SH-SY5Y (cell line): Measurements from ENCODE around the gene KCNB1.

Experiments
- GATA2 ChIP-seq: IDR thresholded peaks from 2 replicates; pipeline ENCODE4 v1.6.1; 2011; ENCODE audit warnings: mild to moderate bottlenecking, low read depth, low read length
- GATA3 ChIP-seq: IDR thresholded peaks from 2 replicates; pipeline ENCODE4 v1.6.1; 2011; ENCODE audit warnings: low read depth, mild to moderate bottlenecking, low read length, moderate library complexity

DNA sequence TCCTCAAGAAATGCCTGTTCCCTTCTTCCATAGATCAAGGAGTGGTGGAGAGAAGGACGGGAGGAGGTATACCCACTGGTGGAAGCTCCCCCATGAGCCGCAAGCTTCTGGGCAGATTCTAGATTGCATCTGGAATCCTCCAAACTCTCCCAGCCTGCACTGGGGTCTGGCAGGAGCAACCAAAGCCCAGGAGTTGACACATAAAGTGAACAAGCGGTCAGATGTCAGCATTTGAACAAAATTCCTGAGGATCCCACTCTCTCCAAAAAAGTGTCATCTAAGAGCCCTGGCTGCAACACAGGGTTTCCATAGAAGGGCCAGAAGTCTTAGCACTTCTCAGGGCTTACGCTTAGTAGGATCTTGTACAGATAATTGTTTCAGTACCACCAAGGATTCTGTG, 88.2 kb downstream of the KCNB1 start:
- no peak for TF ChIP-seq GATA3
- no peak for TF ChIP-seq GATA2
